ENCODE measurements around the gene LRP1B. TPM values are rescaled to one million over a fixed set of nuclear protein-coding genes. Genes with fewer than 3 reads are reported as not detected.

LRP1B gene
- total RNA-seq, 1 donor from 2014 or later: not detected

- no peak overlapping the region for H3K4me3 Mint-ChIP-seq
- DNase-seq: no peak
- H3K27me3 Mint-ChIP-seq: no peaks in the 10 kb centered on the region
- TF ChIP-seq CTCF (IDR thresholded peaks at IDR 0.05): no peak
- ChIA-PET CTCF (no interaction called here), POLR2A (no interaction called here)
- H3K36me3 Mint-ChIP-seq (ENCODE audit: low read depth): no peaks in the 10 kb centered on the region
- no peaks in the 10 kb centered on the region for H3K4me1 Mint-ChIP-seq
- no peak overlapping the region for H3K27ac Mint-ChIP-seq
- H3K9me3 Mint-ChIP-seq: no peaks in the 10 kb centered on the region
- intact Hi-C loops (cut with micrococcal nuclease): no loop called here
- no peak for ATAC-seq (ENCODE audit: low read depth)
These were observed 389.2 kb downstream of the LRP1B start for GRCh38 chr2:141741652-141742051.

- DNase-seq (no peak), ATAC-seq (ENCODE audit: low read depth) (no peak)
- H3K27me3 Mint-ChIP-seq: no peaks in the 10 kb centered on the region
- no peak for TF ChIP-seq CTCF (IDR thresholded peaks at IDR 0.05)
- H3K36me3 Mint-ChIP-seq (ENCODE audit: low read depth): no peaks in the 10 kb centered on the region
- no peaks in the 10 kb centered on the region for H3K9me3 Mint-ChIP-seq
- POLR2A ChIA-PET: no interaction called here
- CTCF ChIA-PET: no interaction called here
- no peak overlapping the region for H3K27ac Mint-ChIP-seq
- no peak overlapping the region for H3K4me3 Mint-ChIP-seq
- intact Hi-C loops (cut with micrococcal nuclease): no loop called here
- no peaks in the 10 kb centered on the region for H3K4me1 Mint-ChIP-seq
These were observed 393.1 kb downstream of the LRP1B start for GRCh38 chr2:141737492-141738255.

- ChIA-PET POLR2A (no interaction called here), CTCF (no interaction called here)
- ATAC-seq (ENCODE audit: low read depth): no peak
- no peak for DNase-seq
- Mint-ChIP-seq H3K4me1 (no peaks in the 10 kb centered on the region), H3K27ac (no peak overlapping the region), H3K27me3 (no peaks in the 10 kb centered on the region), H3K9me3 (no peaks in the 10 kb centered on the region), H3K36me3 (ENCODE audit: low read depth) (no peaks in the 10 kb centered on the region), H3K4me3 (no peak overlapping the region)
- no peak for TF ChIP-seq CTCF (IDR thresholded peaks at IDR 0.05)
- intact Hi-C loops (cut with micrococcal nuclease): no loop called here
These were observed 394.4 kb downstream of the LRP1B start for GRCh38 chr2:141736466-141736865.

- intact Hi-C loops (cut with micrococcal nuclease): no loop called here
- DNase-seq: no peak
- Mint-ChIP-seq H3K9me3 (no peaks in the 10 kb centered on the region), H3K4me1 (no peaks in the 10 kb centered on the region), H3K36me3 (ENCODE audit: low read depth) (no peaks in the 10 kb centered on the region), H3K4me3 (no peak overlapping the region), H3K27ac (no peak overlapping the region), H3K27me3 (no peaks in the 10 kb centered on the region)
- CTCF ChIA-PET: no interaction called here
- POLR2A ChIA-PET: no interaction called here
- no peak for ATAC-seq (ENCODE audit: low read depth)
- no peak for TF ChIP-seq CTCF (IDR thresholded peaks at IDR 0.05)
These were observed 401.9 kb downstream of the LRP1B start for GRCh38 chr2:141728886-141729285.

- POLR2A ChIA-PET: no interaction called here
- Mint-ChIP-seq H3K4me1 (no peaks in the 10 kb centered on the region), H3K4me3 (no peak overlapping the region), H3K27ac (no peak overlapping the region), H3K36me3 (ENCODE audit: low read depth) (no peaks in the 10 kb centered on the region), H3K9me3 (no peaks in the 10 kb centered on the region), H3K27me3 (no peaks in the 10 kb centered on the region)
- intact Hi-C loops (cut with micrococcal nuclease): no loop called here
- TF ChIP-seq CTCF (IDR thresholded peaks at IDR 0.05): no peak
- CTCF ChIA-PET: no interaction called here
- DNase-seq: no peak
- no peak for ATAC-seq (ENCODE audit: low read depth)
These were observed 402.7 kb downstream of the LRP1B start for GRCh38 chr2:141728142-141728541.

All from activated B cell treated with CpG ODN at 0.5 μM for 24 hours (primary cell).